Lung (tissue), 12 donors: ENCODE results near the gene TTC9B. TPM values are rescaled to one million over a fixed set of nuclear protein-coding genes. Genes with fewer than 3 reads are reported as not detected.

Experiments
- ATAC-seq: fragments of 200-7000 bp; cut with Tn5 transposase; one replicate; pipeline ENCODE4 v1.9.1; 2020; ENCODE audit warnings: moderate number of reproducible peaks; ENCODE audit not compliant: insufficient read depth, low FRiP score
- DNase-seq, 3 donors: peaks; one replicate each; pipeline ENCODE4 v3.0.0-alpha.2; 2013 to 2017
- H3K27ac ChIP-seq, 2 donors: one replicate each; pipeline ENCODE4 v1.5.1; 2013; ENCODE audit warnings: mild to moderate bottlenecking in 2 of 2, moderate library complexity in 2 of 2, control low read depth in 1 of 2, inconsistent platforms in 1 of 2, low read depth in 1 of 2, low read length in 1 of 2
- H3K27me3 ChIP-seq, 3 donors: one replicate each; pipeline ENCODE4 v1.5.1; 2013; ENCODE audit warnings: low read length in 2 of 3; ENCODE audit not compliant: control insufficient read depth in 3 of 3, insufficient read depth in 3 of 3
- H3K36me3 ChIP-seq, 4 donors: one replicate each; pipeline ENCODE4 v1.5.1; 2013; ENCODE audit warnings: low read length in 4 of 4, mild to moderate bottlenecking in 1 of 4, moderate library complexity in 1 of 4; ENCODE audit not compliant: control insufficient read depth in 4 of 4, insufficient read depth in 4 of 4
- H3K4me1 ChIP-seq, 5 donors: one replicate each; pipeline ENCODE4 v1.5.1; 2013; ENCODE audit warnings: low read length in 5 of 5, mild to moderate bottlenecking in 2 of 5, moderate library complexity in 1 of 5; ENCODE audit not compliant: control insufficient read depth in 5 of 5, insufficient read depth in 5 of 5
- H3K4me3 ChIP-seq: one replicate; pipeline ENCODE4 v1.5.1; 2013; ENCODE audit warnings: mild to moderate bottlenecking, control low read depth, moderate library complexity
- H3K9ac ChIP-seq, 2 donors: one replicate each; pipeline ENCODE4 v1.5.1; 2013; ENCODE audit warnings: low read length in 2 of 2, control low read depth in 1 of 2; ENCODE audit not compliant: insufficient read depth in 1 of 2
- H3K9me3 ChIP-seq, 4 donors: one replicate each; pipeline ENCODE4 v1.5.1; 2013; ENCODE audit warnings: low read length in 3 of 4, mild to moderate bottlenecking in 1 of 4, moderate library complexity in 1 of 4; ENCODE audit not compliant: control insufficient read depth in 4 of 4, insufficient read depth in 3 of 4
- CTCF ChIP-seq: IDR thresholded peaks from 2 replicates; pipeline ENCODE4 v1.5.1; 2012; ENCODE audit warnings: mild to moderate bottlenecking; ENCODE audit errors: control extremely low read depth, extremely low read depth
- WGBS, 2 donors: extraction: QIAGEN DNeasy Blood & Tissue Kit; methylation state at CpG; one replicate each; pipeline ENCODE4 v1.1.7; 2013; 5-methylcytosine and 5-hydroxymethylcytosine counted together
- polyA plus RNA-seq, 2 donors: library from polyadenylated mRNA; stranded (reverse); fragments of 200-250 nt; gene quantifications; one replicate each; pipeline ENCODE4 v1.2.1, GENCODE V29; 2013
- total RNA-seq, 2 donors: library from RNA; depleted of rRNA in 1 of 2; stranded (reverse); fragments of >200 nt in 1 of 2; gene quantifications; one replicate each; pipeline ENCODE4 v1.2.1, GENCODE V29; 2014 to 2021
- donor health status: control.
- donor health status: control.
- donor health status: Bipolar disorder and iron deficiency.
- donor health status: healthy.
- donor health status: DM: yes; HTN: yes; CAD: no.

Gene TTC9B
- total and polyA plus RNA-seq, 4 donors, result not detected

- no peak for DNase-seq
- WGBS, 2 donors, result 95 to 96% methylated on average over 6 of the region's 6 CpGs
- H3K4me1 ChIP-seq, result peaks cover 0 to 11% (median 8%) of the 10 kb centered on the region in 5 donors
- H3K27me3 ChIP-seq, result no peaks in the 10 kb centered on the region
- H3K9ac ChIP-seq, result no peak overlapping the region
- ATAC-seq, result no peak
- H3K36me3 ChIP-seq, result peaks cover 5 to 57% (median 27%) of the 10 kb centered on the region in 4 donors
- no peak for TF ChIP-seq CTCF
- no peak overlapping the region for H3K4me3 ChIP-seq
- no peaks in the 10 kb centered on the region for H3K9me3 ChIP-seq
- no peak overlapping the region for H3K27ac ChIP-seq
Measured at GRCh38 chr19:40240332-40240731, 22.1 kb upstream of the TTC9B start.

- TF ChIP-seq CTCF, result no peak
- WGBS, 2 donors, result 95% methylated on average over 12 of the region's 12 CpGs
- DNase-seq, result no peak
Measured at GRCh38 chr19:40239415-40240226, 21.4 kb upstream of the TTC9B start.

GRCh38 chr19:40238775-40239174 lies 20.6 kb upstream of the TTC9B start:
- 95 to 97% methylated on average over 8 to 9 of the region's 9 CpGs for WGBS, 2 donors
- Histone ChIP-seq H3K27me3 (no peaks in the 10 kb centered on the region), H3K9ac (no peak overlapping the region), H3K4me1 (peaks cover 0 to 11% (median 8%) of the 10 kb centered on the region in 5 donors), H3K27ac (no peak overlapping the region), H3K9me3 (no peaks in the 10 kb centered on the region), H3K36me3 (peaks cover 5 to 69% (median 34%) of the 10 kb centered on the region in 4 donors), H3K4me3 (no peak overlapping the region)
- ATAC-seq, result no peak
- no peak for DNase-seq
- no peak for TF ChIP-seq CTCF

More at GRCh38 chr19:40239415-40240226, 21.4 kb upstream of the TTC9B start:
- peaks cover 0 to 11% (median 8%) of the 10 kb centered on the region in 5 donors for H3K4me1 ChIP-seq
- H3K4me3 ChIP-seq, result no peak overlapping the region
- H3K27ac ChIP-seq, result no peak overlapping the region
- H3K36me3 ChIP-seq, result peaks cover 5 to 64% (median 34%) of the 10 kb centered on the region in 4 donors
- H3K9ac ChIP-seq, result no peak overlapping the region
- no peaks in the 10 kb centered on the region for H3K27me3 ChIP-seq
- no peak for ATAC-seq
- H3K9me3 ChIP-seq, result no peaks in the 10 kb centered on the region
